HepG2 (cell line): Measurements from ENCODE around the gene LAMB3. TPM values are rescaled to one million over a fixed set of nuclear protein-coding genes. Genes with fewer than 3 reads are reported as not detected.

Experiments
- ATAC-seq: fragments of 200-7000 bp; cut with Tn5 transposase; 3 replicates; pipeline ENCODE4 v1.9.1; 2020; ENCODE audit warnings: mild to moderate bottlenecking, moderate library complexity
- BruUV-seq: library from RNA; stranded (reverse); fragments of 400-500 nt; replicated peaks from 2 replicates; lab custom pipeline; 2021; lab: Mats Ljungman, UMichigan
- CTCF ChIA-PET: fragments of 300-600 bp; formaldehyde crosslinking; extraction: SDS; loops from one replicate; lab custom pipeline; 2021; ENCODE audit warnings: low total read pairs, inconsistent platforms, low intra/inter-chr PET ratio; lab: Yijun Ruan, JAX
- POLR2A ChIA-PET: fragments of 350-600 bp; sonication (Branson Sonifier 250); formaldehyde crosslinking; loops from one replicate; lab custom pipeline; 2020; ENCODE audit warnings: antibody characterized with exemption, inconsistent platforms; lab: Yijun Ruan, JAX
- DNase-seq: peaks from one replicate; pipeline ENCODE4 v3.0.0-alpha.2; 2015; ENCODE audit warnings: low spot score
- FAIRE-seq: peaks from 3 replicates; lab custom pipeline; 2011; peaks lifted over from hg19 to GRCh38; lab: Jason Lieb, UNC
- H2AFZ ChIP-seq: one replicate; pipeline ENCODE4 v1.6.1; 2011; ENCODE audit warnings: low read length, inconsistent platforms
- H3K27ac ChIP-seq: fragments of 300-600 bp; 3 replicates; pipeline ENCODE4 v1.8.0; 2011; ENCODE audit warnings: mixed run types, mild to moderate bottlenecking, mixed read lengths, low read length, inconsistent platforms; ENCODE audit not compliant: insufficient read depth; ENCODE audit errors: extremely low read length
- H3K27me3 ChIP-seq, 2 experiments: fragments of 200-600 bp in 1 of 2; 2 replicates in 1 of 2; 3 replicates in 1 of 2; pipeline versions ENCODE4 v1.6.0 to v1.8.0; 2011; ENCODE audit warnings: low read length in 2 of 2, mild to moderate bottlenecking in 2 of 2, moderate library complexity in 2 of 2, inconsistent platforms in 1 of 2; ENCODE audit not compliant: insufficient read depth in 2 of 2, control insufficient read depth in 1 of 2
- H3K36me3 ChIP-seq, 2 experiments: fragments of 200-600 bp in 1 of 2; replicated peaks in 1 of 2; 2 replicates in 1 of 2; 3 replicates in 1 of 2; pipeline versions ENCODE4 v1.5.1 to v1.8.0; 2011; ENCODE audit warnings: low read length in 2 of 2, inconsistent platforms in 1 of 2; ENCODE audit not compliant: insufficient read depth in 2 of 2, control insufficient read depth in 1 of 2
- H3K4me1 ChIP-seq: 2 replicates; pipeline ENCODE4 v1.5.1; 2012; ENCODE audit warnings: low read length, inconsistent platforms; ENCODE audit not compliant: insufficient read depth
- H3K4me2 ChIP-seq: 2 replicates; pipeline ENCODE4 v1.6.0; 2011; ENCODE audit warnings: low read depth, low read length, inconsistent platforms
- H3K4me3 ChIP-seq, 3 experiments: fragments of 200-600 bp in 1 of 3; sonication (generic), shearing (Covaris generic) in 1 of 3; replicated peaks in 1 of 3; 2 replicates each; pipeline ENCODE4 v1.5.1; 2011 to 2016; ENCODE audit warnings: low read length in 3 of 3, inconsistent platforms in 2 of 3, low read depth in 2 of 3, mild to moderate bottlenecking in 2 of 3, control low read depth in 1 of 3, mixed read lengths in 1 of 3; ENCODE audit not compliant: insufficient read depth in 1 of 3
- H3K79me2 ChIP-seq: one replicate; pipeline ENCODE4 v1.6.1; 2011; ENCODE audit warnings: low read length, inconsistent platforms; ENCODE audit not compliant: insufficient read depth
- H3K9ac ChIP-seq: 2 replicates; pipeline ENCODE4 v1.6.0; 2011; ENCODE audit warnings: mild to moderate bottlenecking, low read depth, low read length, inconsistent platforms; ENCODE audit not compliant: insufficient read depth
- H3K9me3 ChIP-seq: 2 replicates; pipeline ENCODE4 v1.5.1; 2012; ENCODE audit warnings: mild to moderate bottlenecking, low read length
- H4K20me1 ChIP-seq: 2 replicates; pipeline ENCODE4 v1.6.0; 2011; ENCODE audit warnings: inconsistent platforms, mild to moderate bottlenecking, low read length, moderate library complexity; ENCODE audit not compliant: insufficient read depth
- ATF7 ChIP-seq, 2 experiments: fragments of 450-650 bp in 1 of 2; sonication (generic) in 1 of 2; formaldehyde crosslinking in 1 of 2; IDR thresholded peaks; 2 replicates each; pipeline versions ENCODE4 v1.4.0 to v1.6.1; 2016 to 2020; ENCODE audit warnings: antibody characterized with exemption in 1 of 2, mild to moderate bottlenecking in 1 of 2, missing genetic modification reagents in 1 of 2
- CENPT ChIP-seq: sonication (generic); formaldehyde crosslinking; IDR thresholded peaks from 2 replicates; pipeline ENCODE4 v1.8.0; 2022; ENCODE audit warnings: low read depth, mild to moderate bottlenecking, moderate library complexity, missing genetic modification reagents
- SP4 ChIP-seq: sonication (generic); formaldehyde crosslinking; IDR thresholded peaks from 2 replicates; pipeline ENCODE4 v1.8.1; 2023; ENCODE audit warnings: mild to moderate bottlenecking, missing genetic modification reagents
- TAF1 ChIP-seq: sonication (generic); formaldehyde crosslinking; IDR thresholded peaks from 2 replicates; pipeline ENCODE4 v1.4.0; 2020; ENCODE audit warnings: missing genetic modification reagents
- ZBTB42 ChIP-seq: sonication (generic); formaldehyde crosslinking; IDR thresholded peaks from 2 replicates; pipeline ENCODE4 v1.5.0; 2020; ENCODE audit warnings: mild to moderate bottlenecking, missing genetic modification reagents
- ZBTB7B ChIP-seq: sonication (generic); formaldehyde crosslinking; IDR thresholded peaks from 2 replicates; pipeline ENCODE4 v1.4.0; 2020; ENCODE audit warnings: missing genetic modification reagents
- ZKSCAN1 ChIP-seq: fragments of 150-350 bp; IDR thresholded peaks from 2 replicates; pipeline ENCODE4 v1.6.1; 2014; ENCODE audit warnings: low read length
- ZNF160 ChIP-seq: sonication (generic); formaldehyde crosslinking; IDR thresholded peaks from 2 replicates; pipeline ENCODE4 v1.8.0; 2022; ENCODE audit warnings: mild to moderate bottlenecking, inconsistent platforms, missing genetic modification reagents
- ZNF616 ChIP-seq: sonication (generic); formaldehyde crosslinking; IDR thresholded peaks from 2 replicates; pipeline ENCODE4 v1.5.0; 2020; ENCODE audit warnings: low read depth, mild to moderate bottlenecking, missing genetic modification reagents
- WGBS: methylation state at CpG from one replicate; pipeline ENCODE4 v1.1.6; 2017; ENCODE audit warnings: low lambda C conversion rate; 5-methylcytosine and 5-hydroxymethylcytosine counted together
- in situ Hi-C: cut with HindIII; loops from 2 replicates; pipeline ENCODE4 v1.10.0; 2017; ENCODE audit warnings: low pct_unique_long_range_greater_than_20kb; ENCODE audit not compliant: extremely low pct_ligation_motif_present
- intact Hi-C: fragments of 100-400 bp; cut with micrococcal nuclease; formaldehyde crosslinking; loops from one replicate; pipeline ENCODE4 v1.10.0; 2022; ENCODE audit not compliant: unreplicated experiment
- polyA plus RNA-seq, 8 experiments: library from polyadenylated mRNA; depleted of rRNA in 3 of 8; stranded (reverse) in 7 of 8; unstranded in 1 of 8; fragments of >200 nt; fragmentation: Illumina TruSeq in 4 of 8; extraction: Trizol in 4 of 8; gene quantifications; 2 replicates each; pipeline versions ENCODE4 v1.2.1 to v1.2.3, GENCODE V29; 2011 to 2016; ENCODE audit warnings: low read depth in 4 of 8, missing spikeins in 1 of 8, mixed read lengths in 1 of 8; ENCODE audit not compliant: insufficient read depth in 1 of 8
- total RNA-seq, 5 experiments: library from RNA; depleted of rRNA; stranded (reverse); fragments of >200 nt; fragmentation: Illumina TruSeq; extraction: Trizol; gene quantifications; 2 replicates each; pipeline ENCODE4 v1.2.3, GENCODE V29; 2016; ENCODE audit warnings: low read depth in 1 of 5
- TF ChIP-seq, protein P1 (sequence below): sonication (generic); formaldehyde crosslinking; IDR thresholded peaks from 2 replicates; pipeline ENCODE4 v1.5.0; 2020; ENCODE audit warnings: missing genetic modification reagents

LAMB3 gene
- total and polyA plus RNA-seq, 2 of the 13 experiments (the other 11 are each of a cell fraction or from before 2014, with no cell fraction given): 0.18 to 0.24 TPM

DNA sequence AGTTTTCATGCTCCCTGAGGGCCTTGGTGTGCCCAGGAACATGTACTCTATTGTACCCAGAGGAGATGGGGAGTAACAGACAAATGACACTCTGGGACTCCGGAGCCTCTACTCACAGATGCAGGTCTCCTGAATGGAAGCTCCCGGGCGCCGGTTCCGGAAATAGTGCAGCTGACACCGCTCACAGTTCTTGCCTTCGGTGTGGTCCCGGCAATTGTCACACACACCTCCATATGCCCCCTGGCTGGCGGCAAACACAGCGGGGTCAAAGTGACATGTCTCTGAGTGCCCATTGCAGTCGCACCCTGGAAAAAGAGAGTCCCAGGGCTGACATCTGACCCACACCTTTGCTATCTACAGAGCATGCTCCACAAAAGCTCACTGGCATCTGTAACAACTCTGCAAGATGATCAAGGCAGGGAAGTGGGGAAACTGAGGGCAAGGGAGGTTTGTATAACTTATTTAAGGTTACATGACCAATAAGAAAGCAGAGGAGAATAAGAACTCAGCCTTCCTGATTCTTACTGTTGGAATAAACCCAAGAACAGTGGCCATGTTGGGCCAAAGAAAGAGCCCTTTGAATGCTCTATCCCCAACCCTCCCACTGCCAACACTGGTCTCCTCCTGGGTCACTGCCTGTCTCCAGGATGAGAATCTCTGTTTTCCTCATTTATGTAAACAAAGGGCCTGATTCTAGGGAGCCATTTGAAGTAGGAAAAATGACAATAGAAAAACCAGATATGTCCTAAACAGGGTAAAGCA lies 22.4 kb downstream of the LAMB3 start:
- POLR2A ChIA-PET: no interaction called here
- no peak overlapping the region for H3K4me3 ChIP-seq
- H3K27ac ChIP-seq: no peak overlapping the region
- no TSS peak for BruUV-seq
- H4K20me1 ChIP-seq: no peaks in the 10 kb centered on the region
- no peaks in the 10 kb centered on the region; a peak in 1 of 5 replicates for H3K27me3 ChIP-seq
- TF ChIP-seq ZNF160 (CRISPR knock-in tag) (no peak), ATF7 (IDR thresholded peaks at IDR 0.05) (no peak), ATF7 (CRISPR knock-in tag; IDR thresholded peaks at IDR 0.05) (no peak), CENPT (CRISPR knock-in tag) (no peak), ZNF616 (CRISPR knock-in tag) (no peak), ZBTB42 (no peak), ZBTB7B (CRISPR knock-in tag) (no peak), ZKSCAN1 (no peak), TAF1 (CRISPR knock-in tag) (no peak), SP4 (no peak)
- TF ChIP-seq, protein P1, sequence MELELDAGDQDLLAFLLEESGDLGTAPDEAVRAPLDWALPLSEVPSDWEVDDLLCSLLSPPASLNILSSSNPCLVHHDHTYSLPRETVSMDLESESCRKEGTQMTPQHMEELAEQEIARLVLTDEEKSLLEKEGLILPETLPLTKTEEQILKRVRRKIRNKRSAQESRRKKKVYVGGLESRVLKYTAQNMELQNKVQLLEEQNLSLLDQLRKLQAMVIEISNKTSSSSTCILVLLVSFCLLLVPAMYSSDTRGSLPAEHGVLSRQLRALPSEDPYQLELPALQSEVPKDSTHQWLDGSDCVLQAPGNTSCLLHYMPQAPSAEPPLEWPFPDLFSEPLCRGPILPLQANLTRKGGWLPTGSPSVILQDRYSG (CRISPR knock-in tag): no peak
- TF ChIP-seq, all 625 proteins: peak for 0
- FAIRE-seq (no peak), DNase-seq (no peak), ATAC-seq (no peak)
- CTCF ChIA-PET: no interaction called here
- H3K4me1 ChIP-seq: no peaks in the 10 kb centered on the region
- H3K4me2 ChIP-seq: no peak overlapping the region
- no peak overlapping the region for H2AFZ ChIP-seq
- WGBS: 94% methylated on average over 2 of the region's 11 CpGs
- no peaks in the 10 kb centered on the region for H3K79me2 ChIP-seq
- intact Hi-C loops: no loop called here
- in situ Hi-C loops: no loop called here
- H3K9me3 ChIP-seq: no peaks in the 10 kb centered on the region
- H3K36me3 ChIP-seq: no peaks in the 10 kb centered on the region
- no peak overlapping the region for H3K9ac ChIP-seq
